Measurements from ENCODE around the gene ELOVL2.

DNA sequence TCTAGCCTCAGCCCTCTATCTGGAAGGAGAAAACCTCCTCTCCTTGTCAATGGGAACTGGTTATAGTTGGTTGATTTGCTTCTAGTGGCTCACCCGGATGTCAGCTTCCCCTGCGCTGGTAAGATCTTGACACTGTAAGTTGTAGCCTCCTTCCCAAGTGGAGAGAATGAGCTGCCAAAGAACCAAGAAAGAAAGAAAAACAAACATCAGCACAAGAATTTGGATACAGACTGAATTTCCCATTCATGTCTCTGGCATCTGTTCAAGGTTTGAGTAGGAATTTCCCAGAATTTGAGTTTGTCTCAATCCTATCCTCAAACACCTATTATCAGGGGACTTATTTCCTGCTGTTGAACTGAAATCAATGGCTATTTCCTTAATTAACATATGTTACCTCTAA, 44.1 kb downstream of the ELOVL2 start:
- TF ChIP-seq, protein P1, sequence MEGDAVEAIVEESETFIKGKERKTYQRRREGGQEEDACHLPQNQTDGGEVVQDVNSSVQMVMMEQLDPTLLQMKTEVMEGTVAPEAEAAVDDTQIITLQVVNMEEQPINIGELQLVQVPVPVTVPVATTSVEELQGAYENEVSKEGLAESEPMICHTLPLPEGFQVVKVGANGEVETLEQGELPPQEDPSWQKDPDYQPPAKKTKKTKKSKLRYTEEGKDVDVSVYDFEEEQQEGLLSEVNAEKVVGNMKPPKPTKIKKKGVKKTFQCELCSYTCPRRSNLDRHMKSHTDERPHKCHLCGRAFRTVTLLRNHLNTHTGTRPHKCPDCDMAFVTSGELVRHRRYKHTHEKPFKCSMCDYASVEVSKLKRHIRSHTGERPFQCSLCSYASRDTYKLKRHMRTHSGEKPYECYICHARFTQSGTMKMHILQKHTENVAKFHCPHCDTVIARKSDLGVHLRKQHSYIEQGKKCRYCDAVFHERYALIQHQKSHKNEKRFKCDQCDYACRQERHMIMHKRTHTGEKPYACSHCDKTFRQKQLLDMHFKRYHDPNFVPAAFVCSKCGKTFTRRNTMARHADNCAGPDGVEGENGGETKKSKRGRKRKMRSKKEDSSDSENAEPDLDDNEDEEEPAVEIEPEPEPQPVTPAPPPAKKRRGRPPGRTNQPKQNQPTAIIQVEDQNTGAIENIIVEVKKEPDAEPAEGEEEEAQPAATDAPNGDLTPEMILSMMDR (IDR thresholded peaks at IDR 0.05) = no peak
- TF ChIP-seq POLR2A (IDR thresholded peaks at IDR 0.05) = no peak
